Lung microvascular endothelial cell (primary cell): ENCODE data around the gene CYP3A7. TPM values are rescaled to one million over a fixed set of nuclear protein-coding genes. Genes with fewer than 3 reads are reported as not detected.
A peak's percentile ranks its signal among the peaks of the same experiment; 100 is the strongest.
"Not testable (repeated sequence)": the region's sequence is repeated elsewhere in the genome, so short reads cannot be mapped to it uniquely, and the experiment has no call there.

Experiments
- DNase-seq, 2 donors: peaks; one replicate each; pipeline versions ENCODE4 v3.0.0 to v3.0.0-alpha.2; 2010; ENCODE audit warnings: low read depth in 2 of 2
- total RNA-seq: library from RNA; depleted of rRNA; stranded (reverse); fragments of >200 nt; gene quantifications from 2 replicates; pipeline ENCODE4 v1.2.1, GENCODE V29; 2014

Gene CYP3A7
- total RNA-seq: not detected in 2 replicates

GRCh38 chr7:99734987-99735386 lies at the start of gene CYP3A7:
TSS of gene CYP3A7 (minus strand) at chr7:99735196. CDS start at chr7:99735093, 103 bp downstream.
- peak in 1 of 2 donors; percentile 4 for DNase-seq

- DNase-seq: no peak
These were observed 49.0 kb upstream of the CYP3A7 start, which contains the start of gene CYP3A4 for GRCh38 chr7:99784007-99784406. TSS of gene CYP3A4 (minus strand) at chr7:99784184. CDS start at chr7:99784081, 103 bp downstream.

- DNase-seq: no peak
These were observed 47.3 kb upstream of the CYP3A7 start for GRCh38 chr7:99782012-99782953.

GRCh38 chr7:99780588-99780987 lies 45.6 kb upstream of the CYP3A7 start:
- DNase-seq: no peak

- DNase-seq: no peak
These were observed 45.0 kb upstream of the CYP3A7 start for GRCh38 chr7:99779949-99780348.

- DNase-seq: no peak
These were observed 43.9 kb upstream of the CYP3A7 start for GRCh38 chr7:99778880-99779279.

- not testable (repeated sequence) for DNase-seq
These were observed 38.4 kb upstream of the CYP3A7 start for GRCh38 chr7:99773395-99773794.

- DNase-seq: no peak
These were observed 37.6 kb upstream of the CYP3A7 start for GRCh38 chr7:99772565-99772964.

GRCh38 chr7:99769494-99769893 lies 34.5 kb upstream of the CYP3A7 start:
- not testable (repeated sequence) for DNase-seq

- DNase-seq: no peak
These were observed 33.5 kb upstream of the CYP3A7 start for GRCh38 chr7:99768471-99768870.

GRCh38 chr7:99767662-99768061 lies 32.7 kb upstream of the CYP3A7 start:
- no peak for DNase-seq

GRCh38 chr7:99766484-99767099 lies 31.6 kb upstream of the CYP3A7 start:
- DNase-seq: no peak

GRCh38 chr7:99764478-99764877 lies 29.5 kb upstream of the CYP3A7 start:
- no peak for DNase-seq

GRCh38 chr7:99762680-99763327 lies 27.8 kb upstream of the CYP3A7 start:
- no peak for DNase-seq

- DNase-seq: no peak
These were observed 20.1 kb upstream of the CYP3A7 start for GRCh38 chr7:99755085-99755484.

- peak in 1 of 2 donors; percentile 20 for DNase-seq
These were observed 17.4 kb upstream of the CYP3A7 start for GRCh38 chr7:99752356-99752755.

- DNase-seq: not testable (repeated sequence)
These were observed 16.5 kb upstream of the CYP3A7 start for GRCh38 chr7:99751322-99752052.

GRCh38 chr7:99748846-99749579 lies 14.0 kb upstream of the CYP3A7 start:
- DNase-seq: no peak

- DNase-seq: not testable (repeated sequence)
These were observed 11.9 kb upstream of the CYP3A7 start for GRCh38 chr7:99746915-99747314.

- not testable (repeated sequence) for DNase-seq
These were observed 10.4 kb upstream of the CYP3A7 start for GRCh38 chr7:99745395-99745794.
